ENCODE data around the gene GRHL1.

DNA sequence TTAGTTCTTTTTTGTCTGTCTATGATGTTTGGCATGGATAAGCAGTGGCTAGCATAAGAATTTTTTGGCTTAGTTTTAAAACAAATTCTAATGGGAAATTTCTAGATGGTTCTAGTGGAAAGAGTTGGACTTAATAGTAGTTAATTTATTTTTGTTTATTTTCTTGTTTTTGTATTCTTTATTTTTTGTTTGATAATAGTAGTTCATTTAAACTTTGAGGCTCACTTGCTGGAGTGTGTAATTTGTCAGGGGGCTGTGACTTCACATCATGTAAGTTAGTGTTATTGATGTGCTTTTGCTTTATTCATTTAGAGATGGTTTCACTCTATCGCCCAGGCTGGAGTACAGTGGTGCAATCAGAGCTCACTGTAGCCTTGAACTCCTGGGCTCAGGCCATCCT lies 48.2 kb downstream of the GRHL1 start:
- TF ChIP-seq CHD1 (IDR thresholded peaks at IDR 0.05; ENCODE audit: low read depth, low read length) (no peak), RCOR1 (IDR thresholded peaks at IDR 0.05; ENCODE audit: insufficient replicate concordance, low read length) (no peak), POLR2A (IDR thresholded peaks at IDR 0.05; ENCODE audit: low read depth, low read length) (no peak), FOS (IDR thresholded peaks at IDR 0.05; ENCODE audit: low read depth, low read length) (no peak), CEBPB (IDR thresholded peaks at IDR 0.05; ENCODE audit: low read depth, low read length) (no peak), RAD21 (IDR thresholded peaks at IDR 0.05; ENCODE audit: low read length) (no peak), SMC3 (IDR thresholded peaks at IDR 0.05; ENCODE audit: low read depth, low read length) (no peak)
- TF ChIP-seq, protein P1, sequence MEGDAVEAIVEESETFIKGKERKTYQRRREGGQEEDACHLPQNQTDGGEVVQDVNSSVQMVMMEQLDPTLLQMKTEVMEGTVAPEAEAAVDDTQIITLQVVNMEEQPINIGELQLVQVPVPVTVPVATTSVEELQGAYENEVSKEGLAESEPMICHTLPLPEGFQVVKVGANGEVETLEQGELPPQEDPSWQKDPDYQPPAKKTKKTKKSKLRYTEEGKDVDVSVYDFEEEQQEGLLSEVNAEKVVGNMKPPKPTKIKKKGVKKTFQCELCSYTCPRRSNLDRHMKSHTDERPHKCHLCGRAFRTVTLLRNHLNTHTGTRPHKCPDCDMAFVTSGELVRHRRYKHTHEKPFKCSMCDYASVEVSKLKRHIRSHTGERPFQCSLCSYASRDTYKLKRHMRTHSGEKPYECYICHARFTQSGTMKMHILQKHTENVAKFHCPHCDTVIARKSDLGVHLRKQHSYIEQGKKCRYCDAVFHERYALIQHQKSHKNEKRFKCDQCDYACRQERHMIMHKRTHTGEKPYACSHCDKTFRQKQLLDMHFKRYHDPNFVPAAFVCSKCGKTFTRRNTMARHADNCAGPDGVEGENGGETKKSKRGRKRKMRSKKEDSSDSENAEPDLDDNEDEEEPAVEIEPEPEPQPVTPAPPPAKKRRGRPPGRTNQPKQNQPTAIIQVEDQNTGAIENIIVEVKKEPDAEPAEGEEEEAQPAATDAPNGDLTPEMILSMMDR (conservative IDR thresholded peaks at IDR 0.05; ENCODE audit: low read depth, low read length) = no peak
- TF ChIP-seq, protein P2, sequence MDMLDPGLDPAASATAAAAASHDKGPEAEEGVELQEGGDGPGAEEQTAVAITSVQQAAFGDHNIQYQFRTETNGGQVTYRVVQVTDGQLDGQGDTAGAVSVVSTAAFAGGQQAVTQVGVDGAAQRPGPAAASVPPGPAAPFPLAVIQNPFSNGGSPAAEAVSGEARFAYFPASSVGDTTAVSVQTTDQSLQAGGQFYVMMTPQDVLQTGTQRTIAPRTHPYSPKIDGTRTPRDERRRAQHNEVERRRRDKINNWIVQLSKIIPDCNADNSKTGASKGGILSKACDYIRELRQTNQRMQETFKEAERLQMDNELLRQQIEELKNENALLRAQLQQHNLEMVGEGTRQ (IDR thresholded peaks at IDR 0.05; ENCODE audit: low read depth, low read length) = no peak

Data from IMR-90 (cell line).